ENCODE results near the gene IL18BP. TPM values are rescaled to one million over a fixed set of nuclear protein-coding genes. Genes with fewer than 3 reads are reported as not detected.

Gene IL18BP
- 2.2 TPM for total RNA-seq

DNA sequence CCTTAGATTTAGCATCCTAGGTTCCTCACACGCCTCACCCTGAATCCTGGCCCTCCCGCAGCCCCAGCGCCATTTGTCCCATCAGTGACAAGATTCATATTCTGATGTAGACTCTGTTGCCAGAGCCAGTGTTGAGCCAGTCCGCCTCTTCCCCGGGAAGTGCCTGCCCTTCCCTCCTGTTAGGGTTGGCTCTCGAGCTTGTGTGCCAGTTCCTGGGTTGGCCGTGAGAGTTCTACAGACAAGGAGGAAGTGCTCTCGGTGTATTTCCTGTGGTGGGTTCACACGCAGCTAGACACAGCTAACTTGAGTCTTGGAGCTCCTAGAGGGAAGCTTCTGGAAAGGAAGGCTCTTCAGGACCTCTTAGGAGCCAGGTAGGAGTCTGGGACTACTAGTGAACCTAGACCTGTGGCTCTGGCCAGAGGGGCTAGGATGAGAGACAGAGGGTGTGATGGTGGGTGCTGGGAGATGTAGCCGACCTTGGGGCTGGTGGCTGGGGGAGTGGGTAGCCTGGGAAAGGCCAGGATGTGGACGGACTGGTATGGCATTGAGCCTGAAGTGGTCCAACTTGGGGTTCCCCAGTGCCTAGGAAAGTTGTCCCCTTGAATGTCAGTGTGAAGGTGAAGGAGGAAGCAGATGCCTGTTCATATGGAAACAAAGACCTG lies at the start of gene IL18BP:
Gene IL18BP (plus strand): TSS at position 261 of the 662 bp plus-strand sequence. CDS start 1,076 bp downstream, outside the sequence.
- DNase-seq (ENCODE audit: low read depth in 2 of 3, low spot score in 2 of 3), result peak in 2 of 3 donors; percentile 35 to 57

DNA sequence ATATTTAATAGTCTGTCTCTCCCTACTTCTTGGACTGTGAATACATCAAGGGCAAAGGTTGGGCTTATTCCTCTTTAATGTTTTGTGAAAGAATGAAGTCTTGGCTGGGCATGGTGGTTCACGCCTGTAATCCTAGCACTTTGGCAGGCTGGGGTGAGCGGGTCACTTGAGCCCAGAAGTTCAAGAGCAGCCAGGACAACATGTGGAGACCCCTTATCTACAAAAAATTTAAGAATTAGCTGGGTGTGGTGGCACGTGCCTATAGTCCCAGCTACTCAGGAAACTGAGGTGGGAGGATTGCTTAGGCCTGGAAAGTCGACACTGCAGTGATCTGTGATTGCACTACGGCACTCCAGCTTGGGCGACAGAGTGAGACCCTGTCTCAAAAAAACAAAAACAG lies 49.7 kb upstream of the IL18BP start:
- no peak for DNase-seq (ENCODE audit: low read depth in 2 of 3, low spot score in 2 of 3)

DNA sequence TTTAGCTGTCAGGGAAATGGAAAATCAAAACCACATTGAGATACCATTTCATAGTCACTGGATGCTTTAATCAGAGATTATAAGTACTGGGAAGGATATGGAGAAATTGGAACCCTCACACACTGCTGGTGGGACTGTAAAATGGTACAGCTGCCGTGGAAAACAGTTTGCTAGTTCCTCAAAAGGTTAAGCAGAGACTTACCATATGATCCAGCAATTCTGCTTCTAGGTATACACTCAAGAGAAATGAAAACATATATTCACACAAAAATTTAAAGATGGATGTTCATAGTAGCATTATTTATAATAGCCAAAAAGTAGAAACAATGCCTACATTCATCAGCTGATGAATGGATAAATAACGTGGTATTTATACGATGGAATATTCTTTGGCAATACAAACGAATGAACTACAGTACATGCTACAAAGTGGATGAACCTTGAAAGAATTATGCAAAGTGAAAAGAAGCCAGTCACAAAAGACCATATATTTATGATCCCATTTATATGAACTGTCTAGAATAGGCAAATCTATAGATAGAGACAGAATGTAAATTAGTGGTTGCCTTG lies 46.9 kb upstream of the IL18BP start:
- DNase-seq (ENCODE audit: low read depth in 2 of 3, low spot score in 2 of 3), result no peak

DNA sequence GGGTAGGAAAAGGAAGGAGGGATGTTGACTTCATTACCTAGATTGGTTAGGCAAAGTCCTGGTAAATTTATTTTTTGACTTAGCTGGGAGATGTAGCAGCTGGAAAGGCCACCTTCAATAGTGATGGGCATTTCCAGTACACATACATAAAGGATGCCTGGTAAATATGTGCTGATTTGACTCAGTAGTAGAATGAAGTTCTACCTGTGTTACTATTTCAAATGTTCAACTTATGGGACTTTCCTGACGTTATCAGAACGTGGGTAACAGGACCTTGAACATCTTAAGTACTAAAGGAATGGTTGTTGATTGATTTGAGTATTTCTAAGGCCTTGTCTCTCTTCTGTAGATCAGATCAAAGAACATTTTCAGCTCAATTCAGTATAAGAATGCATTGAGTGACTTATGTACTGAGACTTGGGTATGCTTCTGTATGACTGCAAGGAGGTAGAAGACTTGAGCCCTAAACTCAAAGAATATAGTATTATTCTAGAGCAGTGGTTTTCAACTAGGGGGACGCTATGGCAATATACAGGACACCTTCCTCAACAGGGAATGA lies 42.7 kb upstream of the IL18BP start:
- DNase-seq (ENCODE audit: low read depth in 2 of 3, low spot score in 2 of 3), result no peak

DNA sequence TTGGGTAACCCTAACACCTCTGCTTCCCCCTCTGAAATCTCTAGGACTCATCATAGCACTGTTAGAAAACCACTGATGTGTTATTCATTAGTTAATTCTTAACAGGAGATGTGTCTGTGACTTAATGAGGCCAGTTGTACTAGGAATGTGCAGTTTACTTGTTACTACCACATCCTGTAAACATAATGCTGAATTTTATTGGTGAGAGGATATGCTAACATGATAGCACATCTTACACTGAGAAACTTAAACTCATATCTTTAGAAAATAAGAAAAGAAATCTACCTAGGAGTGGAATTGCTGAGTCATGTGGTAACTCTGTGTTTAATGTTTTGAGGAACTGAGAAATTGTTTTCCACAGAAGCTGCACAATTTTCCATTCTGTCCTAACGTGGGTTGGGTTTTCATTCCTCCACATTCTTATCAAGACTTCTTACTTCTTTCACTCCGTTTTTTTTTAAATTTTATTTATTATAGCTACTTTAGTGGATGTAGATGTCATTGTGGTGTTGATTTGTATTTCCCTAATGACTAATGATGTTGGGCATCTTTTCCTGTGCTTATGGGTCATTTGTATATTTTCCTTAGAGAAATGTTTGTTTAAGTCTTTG lies 36.2 kb upstream of the IL18BP start:
- peak in 2 of 3 donors; percentile 53 to 73 for DNase-seq (ENCODE audit: low read depth in 2 of 3, low spot score in 2 of 3)

DNA sequence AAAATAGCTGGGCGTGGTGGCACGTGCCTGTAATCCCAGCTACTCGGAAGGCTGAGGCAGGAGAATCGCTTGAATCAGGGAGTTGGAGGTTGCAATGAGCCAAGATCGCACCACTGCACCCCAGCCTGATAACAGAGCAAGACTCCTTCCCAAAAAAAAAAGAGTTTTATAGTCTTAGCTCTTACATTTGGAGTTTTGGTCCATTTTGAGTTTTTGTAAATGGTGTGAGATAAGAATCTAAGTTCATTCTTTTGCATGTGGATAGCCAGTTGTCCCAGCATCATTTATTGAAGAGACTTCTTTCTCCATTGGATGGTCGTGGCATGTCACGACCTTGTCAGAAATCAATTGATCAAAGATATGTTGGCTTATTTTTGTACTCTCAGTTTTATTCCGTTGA lies 35.2 kb upstream of the IL18BP start:
- no peak for DNase-seq (ENCODE audit: low read depth in 2 of 3, low spot score in 2 of 3)

DNA sequence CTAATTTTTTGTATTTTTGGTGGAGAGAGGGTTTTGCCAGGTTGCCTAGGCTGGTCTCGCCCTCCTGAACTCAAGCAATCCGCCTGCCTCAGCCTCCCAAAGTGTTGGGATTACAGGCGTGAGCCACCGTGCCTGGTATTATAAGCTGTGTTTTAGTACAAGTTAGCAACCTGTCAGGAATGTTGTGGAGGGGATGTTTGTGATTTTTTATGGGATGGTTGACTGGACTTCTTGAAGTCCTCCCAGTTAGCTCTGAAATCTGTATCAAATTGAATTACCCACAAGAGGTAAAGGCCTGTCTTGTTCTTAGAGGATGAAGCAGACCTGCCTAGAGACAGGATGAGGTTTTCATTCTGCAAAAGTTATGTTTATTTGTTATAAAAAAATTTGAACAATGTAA lies 34.1 kb upstream of the IL18BP start:
- DNase-seq (ENCODE audit: low read depth in 2 of 3, low spot score in 2 of 3), result no peak

DNA sequence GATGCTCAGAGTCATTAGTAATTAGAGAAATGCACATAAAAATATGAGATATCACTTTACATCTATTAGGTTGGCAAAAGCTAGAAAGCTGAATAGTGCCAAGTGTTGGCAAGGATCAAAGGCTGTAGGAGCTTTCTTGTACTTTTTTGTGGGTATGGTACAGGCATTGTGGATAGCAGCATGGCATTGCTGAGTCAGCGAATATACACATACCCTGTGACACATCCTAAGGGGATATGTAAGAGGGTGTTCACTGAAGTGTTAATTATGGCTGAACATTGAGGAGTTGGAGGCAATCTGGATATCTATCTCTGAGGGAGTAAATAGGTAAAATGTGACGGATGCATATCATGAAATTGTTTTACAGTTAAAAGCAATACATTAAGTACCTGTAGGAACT lies 27.0 kb upstream of the IL18BP start:
- no peak for DNase-seq (ENCODE audit: low read depth in 2 of 3, low spot score in 2 of 3)

DNA sequence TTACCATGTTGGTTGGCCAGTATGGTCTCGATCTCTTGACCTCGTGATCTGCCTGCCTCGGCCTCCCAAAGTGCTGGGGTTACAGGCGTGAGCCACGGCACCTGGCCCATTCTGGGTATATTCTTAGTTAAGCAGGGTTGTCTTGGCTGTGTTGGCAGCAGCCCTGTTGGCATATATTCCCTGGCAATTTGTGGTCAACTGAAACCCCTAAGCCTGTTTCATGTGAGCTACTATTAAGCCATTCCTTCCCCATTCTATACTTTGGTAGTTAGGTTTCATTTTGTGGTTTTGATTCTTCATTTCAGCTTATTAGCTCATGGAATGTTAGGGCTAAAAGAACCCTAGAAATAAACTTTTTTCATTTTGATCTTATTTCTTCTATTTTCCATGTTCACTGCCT lies 22.2 kb upstream of the IL18BP start:
- no peak for DNase-seq (ENCODE audit: low read depth in 2 of 3, low spot score in 2 of 3)

DNA sequence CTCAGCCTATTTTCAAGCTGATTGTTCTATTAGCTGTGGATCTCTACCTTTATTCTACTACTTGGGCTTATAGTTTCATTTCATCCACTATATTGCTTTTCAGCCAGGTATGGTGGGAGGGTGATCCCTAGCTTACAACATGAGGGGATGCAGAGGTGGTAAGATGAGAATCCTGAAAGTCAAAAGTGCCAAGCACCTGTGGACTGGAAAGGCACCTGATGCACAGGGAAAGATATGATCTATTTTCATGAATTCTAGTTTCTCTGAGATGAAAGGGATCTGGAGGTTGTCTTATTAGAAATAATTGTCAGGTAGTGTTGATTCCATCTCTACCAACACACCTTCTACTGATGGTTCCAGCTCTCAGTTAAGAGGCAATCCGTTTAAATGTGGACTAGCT lies 21.6 kb upstream of the IL18BP start:
- DNase-seq (ENCODE audit: low read depth in 2 of 3, low spot score in 2 of 3), result no peak

DNA sequence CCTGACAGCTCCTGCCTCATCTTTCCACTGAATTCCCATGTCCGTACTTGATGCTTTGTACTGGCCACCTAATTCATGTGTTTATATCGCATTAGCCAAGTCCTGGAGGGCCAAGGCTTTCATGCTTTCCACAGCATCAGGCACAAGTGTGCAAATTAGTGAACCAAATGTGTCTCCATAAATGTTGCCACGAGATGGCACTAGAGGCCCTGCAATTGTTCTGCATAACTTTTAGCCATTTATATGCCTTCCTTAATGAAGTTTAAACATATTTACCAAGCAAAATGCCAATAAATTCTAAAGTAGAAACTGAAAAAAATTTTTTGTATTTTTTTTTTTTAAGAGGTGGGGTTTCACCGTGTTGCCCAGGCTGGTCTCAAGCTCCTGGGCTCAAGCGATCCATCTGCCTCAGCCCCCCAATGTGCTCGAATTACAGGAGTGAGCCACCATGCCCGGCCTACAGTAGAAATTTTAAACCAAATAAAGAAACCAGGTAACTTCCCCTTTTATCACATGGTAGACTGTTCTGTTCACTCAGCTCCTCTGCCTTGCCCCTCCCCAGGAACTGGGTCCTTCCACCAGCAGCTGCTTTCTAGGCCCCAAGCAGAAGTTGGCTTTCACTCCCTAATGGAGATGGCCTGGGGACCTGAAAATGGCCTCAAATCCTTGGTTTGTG lies 20.8 kb upstream of the IL18BP start:
- DNase-seq (ENCODE audit: low read depth in 2 of 3, low spot score in 2 of 3), result peak in 2 of 3 donors; percentile 72 to 85

DNA sequence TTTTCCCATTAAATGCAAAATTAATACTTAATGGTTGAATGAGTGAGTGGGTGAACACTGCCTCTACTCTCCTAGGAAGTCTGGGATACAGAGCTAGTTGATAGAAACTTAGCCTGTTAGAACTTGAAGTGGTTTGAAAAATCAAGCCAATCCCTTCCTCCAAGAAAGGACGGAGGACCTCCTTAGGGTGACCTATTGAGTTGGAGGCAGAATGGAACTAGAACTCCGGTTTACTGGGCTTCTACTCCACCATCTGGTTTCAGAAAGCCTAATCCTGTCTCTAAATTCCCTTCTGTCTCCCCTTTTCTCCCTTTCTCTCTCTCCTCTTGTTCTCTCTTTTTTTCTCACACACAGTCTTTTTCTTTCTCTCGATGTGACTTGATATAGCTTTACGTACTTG lies 19.6 kb upstream of the IL18BP start:
- no peak for DNase-seq (ENCODE audit: low read depth in 2 of 3, low spot score in 2 of 3)

DNA sequence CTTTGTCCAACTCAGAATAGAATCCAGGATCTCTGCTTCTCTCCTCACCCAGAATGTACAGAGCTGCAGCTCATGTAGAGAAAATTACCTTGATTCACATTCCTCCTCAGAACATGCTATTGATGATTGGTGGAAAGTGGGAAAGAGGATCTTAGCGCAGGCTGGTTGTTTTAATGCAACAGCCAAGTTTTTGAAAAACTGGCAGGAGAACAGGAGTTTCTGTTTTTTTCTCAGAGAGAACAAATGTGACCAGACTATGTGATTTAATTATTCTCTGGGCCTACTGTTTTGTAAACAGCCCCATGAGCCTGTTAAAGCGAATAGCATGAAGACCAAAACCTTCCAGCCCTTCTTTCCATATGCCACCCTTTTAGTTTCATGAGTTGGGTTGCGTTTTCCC lies 19.1 kb upstream of the IL18BP start:
- DNase-seq (ENCODE audit: low read depth in 2 of 3, low spot score in 2 of 3), result no peak

DNA sequence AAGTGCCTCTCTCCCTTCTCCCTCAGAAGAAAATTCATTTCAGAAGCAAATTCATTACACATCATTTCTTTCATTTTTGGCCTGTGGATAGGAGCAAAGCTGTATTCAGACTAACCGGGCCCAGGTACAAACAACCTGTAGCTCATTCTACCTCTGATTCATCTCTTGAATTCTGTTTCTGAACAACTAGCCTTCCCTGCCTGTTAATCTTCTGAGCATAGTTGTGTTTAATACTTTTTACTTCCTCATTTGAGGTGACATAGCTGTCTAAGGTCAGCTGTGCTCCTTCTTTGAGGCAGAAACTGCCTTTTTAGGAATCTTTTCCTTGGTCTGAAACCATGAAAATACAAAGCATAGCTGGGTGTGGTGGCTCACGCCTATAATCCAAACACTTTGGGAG lies 12.6 kb upstream of the IL18BP start:
- DNase-seq (ENCODE audit: low read depth in 2 of 3, low spot score in 2 of 3), result peak in 2 of 3 donors; percentile 31 to 44

DNA sequence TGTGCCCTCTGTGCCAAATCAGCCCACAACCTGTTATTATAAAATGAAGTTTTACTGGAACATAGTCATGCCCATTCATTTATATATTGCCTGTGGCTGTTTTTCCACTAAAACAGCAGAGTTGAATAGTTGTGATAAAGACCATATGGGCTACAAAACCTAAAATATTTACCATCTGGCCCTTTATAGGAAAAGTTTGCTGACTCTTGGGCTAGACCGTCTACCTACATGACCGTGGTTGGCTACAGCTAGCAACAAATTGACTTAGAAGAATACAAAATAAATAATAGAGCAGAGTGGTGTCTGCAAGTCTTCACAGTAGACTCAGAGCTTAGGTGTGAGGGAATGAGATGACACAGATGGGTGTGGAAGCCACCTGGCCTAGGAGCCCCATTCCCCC lies 11.2 kb upstream of the IL18BP start:
- no peak for DNase-seq (ENCODE audit: low read depth in 2 of 3, low spot score in 2 of 3)

DNA sequence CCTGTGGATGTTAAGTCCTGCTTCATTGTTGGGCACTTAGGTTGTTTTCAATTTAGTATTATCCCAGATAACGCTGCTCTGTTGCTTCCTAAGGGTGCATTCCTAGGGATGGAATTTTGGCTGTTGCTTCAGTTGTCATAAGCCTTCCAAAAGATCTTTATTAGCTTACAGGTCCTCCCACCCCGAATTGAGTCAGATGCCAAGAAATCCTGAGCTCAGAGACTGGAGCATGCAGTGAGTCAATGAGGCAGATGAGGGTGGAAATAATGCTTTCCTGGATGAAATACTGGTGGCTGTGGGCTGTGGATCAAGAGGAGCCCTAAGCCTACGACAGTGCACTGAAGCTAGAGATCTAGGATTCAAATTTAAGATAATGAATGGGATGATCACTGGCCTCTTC lies 10.7 kb upstream of the IL18BP start:
- DNase-seq (ENCODE audit: low read depth in 2 of 3, low spot score in 2 of 3), result no peak

DNA sequence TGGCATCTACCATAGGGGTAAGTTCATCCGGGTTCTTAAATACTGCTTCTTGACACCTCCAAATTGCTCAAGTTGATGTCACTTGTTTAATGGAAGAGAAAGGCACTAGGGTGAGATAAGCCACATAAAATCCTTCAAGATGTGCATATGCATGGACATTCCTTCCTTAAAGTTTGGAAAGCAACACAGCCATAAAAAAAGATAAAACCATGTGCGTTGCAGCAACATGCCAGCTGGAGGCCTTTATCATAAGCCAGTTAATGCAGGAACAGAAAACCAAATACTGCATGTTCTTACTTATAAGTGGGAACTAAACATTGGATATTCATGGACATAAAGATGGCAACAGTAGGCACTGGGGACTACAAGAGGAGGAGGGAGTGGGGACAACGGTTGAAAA lies 8.0 kb upstream of the IL18BP start:
- DNase-seq (ENCODE audit: low read depth in 2 of 3, low spot score in 2 of 3), result no peak

DNA sequence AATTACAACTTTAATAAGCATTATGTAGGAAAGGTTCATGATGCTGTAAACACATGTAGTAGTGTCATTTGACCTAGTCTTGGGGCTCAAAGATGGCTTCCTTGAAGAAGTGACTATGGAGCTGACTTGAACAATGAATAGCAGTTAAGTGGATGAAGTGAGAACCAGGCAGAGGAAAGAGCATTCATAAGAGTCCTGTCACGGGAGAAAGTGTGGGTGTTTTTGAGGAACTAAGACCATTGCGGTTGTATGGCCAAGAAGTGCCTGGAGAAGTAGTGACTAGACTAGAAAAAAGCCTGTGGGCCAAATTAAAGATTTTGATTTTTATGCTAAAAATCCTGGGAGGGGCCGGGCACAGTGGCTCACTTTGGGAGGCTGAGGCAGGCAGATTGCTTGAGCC lies 7.2 kb upstream of the IL18BP start:
- peak in 2 of 3 donors; percentile 64 to 82 for DNase-seq (ENCODE audit: low read depth in 2 of 3, low spot score in 2 of 3)

DNA sequence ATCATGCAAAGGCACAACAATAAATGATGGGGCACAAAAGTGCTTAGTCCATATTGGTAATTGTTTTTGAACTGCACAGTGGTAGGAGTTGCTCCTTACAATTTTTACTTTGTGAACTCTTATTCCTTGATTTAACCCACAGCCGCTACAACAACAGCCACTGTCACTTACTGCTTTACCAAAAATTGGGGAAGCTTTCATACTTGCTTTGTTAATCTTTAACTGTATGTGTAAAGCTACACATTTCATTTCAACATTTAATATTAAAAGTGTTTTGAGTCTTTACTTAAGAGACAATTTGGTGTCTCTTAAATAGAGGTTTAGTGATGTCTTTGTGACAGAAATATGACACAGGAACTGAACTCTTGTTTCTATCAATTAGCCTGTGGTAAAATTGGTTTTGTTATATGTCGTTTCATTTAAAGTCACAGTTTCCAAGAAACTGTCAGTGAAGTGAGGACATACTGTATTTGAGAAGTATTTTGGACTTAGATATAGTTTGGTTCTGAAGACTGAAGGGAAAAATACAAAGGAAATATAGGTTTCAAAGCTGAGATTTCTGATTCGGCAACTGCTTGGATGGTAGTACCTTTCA lies 6.5 kb upstream of the IL18BP start:
- DNase-seq (ENCODE audit: low read depth in 2 of 3, low spot score in 2 of 3), result no peak

DNA sequence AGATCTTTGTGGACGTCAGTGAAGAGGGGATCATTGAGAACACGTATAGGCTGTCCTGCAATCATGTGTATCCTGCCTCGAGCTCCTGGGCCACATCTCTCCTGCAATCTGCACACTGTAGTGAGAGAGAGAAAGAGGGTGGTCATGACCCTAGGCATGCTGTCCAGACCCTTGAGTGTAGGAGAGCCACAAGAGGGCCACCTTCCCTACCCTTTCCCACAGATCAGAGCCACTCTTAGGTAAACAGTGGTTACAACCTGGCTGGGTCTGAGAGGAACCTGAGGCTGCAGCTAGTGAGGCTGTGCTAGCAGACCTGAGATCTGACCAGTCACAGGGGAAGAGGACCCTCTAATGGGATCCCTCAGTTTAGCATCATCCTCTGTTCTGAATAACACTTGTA lies 3.9 kb upstream of the IL18BP start:
- no peak for DNase-seq (ENCODE audit: low read depth in 2 of 3, low spot score in 2 of 3)

DNA sequence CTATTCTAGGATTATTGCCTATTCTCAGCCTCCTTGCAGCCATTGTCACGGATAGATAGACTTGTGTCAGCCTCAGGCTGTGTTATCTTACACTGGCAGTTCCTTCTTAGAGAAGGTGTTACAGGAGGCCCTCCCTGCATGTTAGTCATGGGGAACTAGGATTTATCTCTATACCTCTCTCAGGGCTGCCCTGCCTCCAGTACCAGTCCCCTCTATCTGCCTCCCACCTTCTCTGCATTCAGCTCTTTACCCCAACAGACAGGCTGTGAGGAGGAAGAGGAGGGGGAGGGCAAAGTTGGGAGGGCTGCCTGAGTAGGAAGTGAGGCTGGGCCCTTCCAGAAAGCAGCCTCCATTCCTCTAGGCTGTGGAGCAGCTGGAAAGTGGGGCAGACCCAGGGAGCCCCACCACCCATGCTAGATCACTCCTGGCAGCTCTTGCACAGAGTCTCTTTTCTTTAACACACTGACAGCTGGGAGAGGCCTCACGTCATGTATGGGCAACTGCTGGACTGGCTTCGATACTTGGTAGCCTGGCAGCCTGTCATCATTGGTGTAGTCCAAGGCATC lies 2.9 kb upstream of the IL18BP start:
- DNase-seq (ENCODE audit: low read depth in 2 of 3, low spot score in 2 of 3), result peak in 1 of 3 donors; percentile 18

Measured in hematopoietic multipotent progenitor cell (in vitro differentiated cells).